ENCODE measurements around the gene SOS2. TPM values are rescaled to one million over a fixed set of nuclear protein-coding genes. Genes with fewer than 3 reads are reported as not detected.
A peak's percentile ranks its signal among the peaks of the same experiment; 100 is the strongest.

Gene SOS2
- total RNA-seq, 1 experiment from 2014 or later: 16.4 TPM

GRCh38 chr14:50148799-50149198, 82.6 kb downstream of the SOS2 start:
- DNase-seq (ENCODE audit: low read depth, low spot score): no peak
- in situ Hi-C loops (cut with HindIII; ENCODE audit: low pct_unique_long_range_greater_than_20kb, low sequenced_read_pairs): no loop called here

- peak; percentile 16 for DNase-seq (ENCODE audit: low read depth, low spot score)
- in situ Hi-C loops (cut with HindIII; ENCODE audit: low pct_unique_long_range_greater_than_20kb, low sequenced_read_pairs): no loop called here
These were observed 92.2 kb downstream of the SOS2 start for GRCh38 chr14:50139192-50139591.

- DNase-seq (ENCODE audit: low read depth, low spot score): no peak
- in situ Hi-C loops (cut with HindIII; ENCODE audit: low pct_unique_long_range_greater_than_20kb, low sequenced_read_pairs): no loop called here
These were observed 103.6 kb downstream of the SOS2 start for GRCh38 chr14:50127802-50128201.

- no peak for DNase-seq (ENCODE audit: low read depth, low spot score)
- in situ Hi-C loops (cut with HindIII; ENCODE audit: low pct_unique_long_range_greater_than_20kb, low sequenced_read_pairs): no loop called here
These were observed 108.3 kb downstream of the SOS2 start for GRCh38 chr14:50123062-50123461.

- no peak for DNase-seq (ENCODE audit: low read depth, low spot score)
- in situ Hi-C loops (cut with HindIII; ENCODE audit: low pct_unique_long_range_greater_than_20kb, low sequenced_read_pairs): no loop called here
These were observed 109.1 kb downstream of the SOS2 start for GRCh38 chr14:50122291-50122690.

GRCh38 chr14:50121486-50121885, 109.9 kb downstream of the SOS2 start:
- no peak for DNase-seq (ENCODE audit: low read depth, low spot score)
- in situ Hi-C loops (cut with HindIII; ENCODE audit: low pct_unique_long_range_greater_than_20kb, low sequenced_read_pairs): no loop called here

GRCh38 chr14:50117456-50117855, 113.9 kb downstream of the SOS2 start:
- in situ Hi-C loops (cut with HindIII; ENCODE audit: low pct_unique_long_range_greater_than_20kb, low sequenced_read_pairs): no loop called here
- DNase-seq (ENCODE audit: low read depth, low spot score): peak; percentile 57

GRCh38 chr14:50116966-50117365, 114.4 kb downstream of the SOS2 start:
- in situ Hi-C loops (cut with HindIII; ENCODE audit: low pct_unique_long_range_greater_than_20kb, low sequenced_read_pairs): no loop called here
- peak; percentile 20 for DNase-seq (ENCODE audit: low read depth, low spot score)

GRCh38 chr14:50116181-50116956, 115.0 kb downstream of the SOS2 start, which contains the start of gene VCPKMT:
Gene VCPKMT, minus strand, starts transcription at chr14:50116572. Its CDS starts 20 bp downstream, at chr14:50116552.
- in situ Hi-C loops (cut with HindIII; ENCODE audit: low pct_unique_long_range_greater_than_20kb, low sequenced_read_pairs): no loop called here
- DNase-seq (ENCODE audit: low read depth, low spot score): peak; percentile 88

GRCh38 chr14:50113381-50114035, 117.9 kb downstream of the SOS2 start:
- DNase-seq (ENCODE audit: low read depth, low spot score): no peak
- in situ Hi-C loops (cut with HindIII; ENCODE audit: low pct_unique_long_range_greater_than_20kb, low sequenced_read_pairs): no loop called here

GRCh38 chr14:50110323-50111037, 120.9 kb downstream of the SOS2 start:
- DNase-seq (ENCODE audit: low read depth, low spot score): no peak
- in situ Hi-C loops (cut with HindIII; ENCODE audit: low pct_unique_long_range_greater_than_20kb, low sequenced_read_pairs): no loop called here

GRCh38 chr14:50109342-50109741, 122.0 kb downstream of the SOS2 start:
- in situ Hi-C loops (cut with HindIII; ENCODE audit: low pct_unique_long_range_greater_than_20kb, low sequenced_read_pairs): loop anchor here (10.0 kb wide), 1 partner anchor 245 kb away; no protein-coding TSS in a partner anchor
- peak; percentile 55 for DNase-seq (ENCODE audit: low read depth, low spot score)

GRCh38 chr14:50107850-50108249, 123.5 kb downstream of the SOS2 start:
- in situ Hi-C loops (cut with HindIII; ENCODE audit: low pct_unique_long_range_greater_than_20kb, low sequenced_read_pairs): loop anchor here (10.0 kb wide), 1 partner anchor 243 kb away; no protein-coding TSS in a partner anchor
- DNase-seq (ENCODE audit: low read depth, low spot score): no peak

GRCh38 chr14:50106178-50106577, 125.2 kb downstream of the SOS2 start:
- no peak for DNase-seq (ENCODE audit: low read depth, low spot score)
- in situ Hi-C loops (cut with HindIII; ENCODE audit: low pct_unique_long_range_greater_than_20kb, low sequenced_read_pairs): loop anchor here (10.0 kb wide), 1 partner anchor 241 kb away; no protein-coding TSS in a partner anchor

GRCh38 chr14:50103558-50103957, 127.8 kb downstream of the SOS2 start:
- in situ Hi-C loops (cut with HindIII; ENCODE audit: low pct_unique_long_range_greater_than_20kb, low sequenced_read_pairs): loop anchor here (10.0 kb wide), 1 partner anchor 239 kb away; no protein-coding TSS in a partner anchor
- DNase-seq (ENCODE audit: low read depth, low spot score): no peak

GRCh38 chr14:50101417-50101816, 130.0 kb downstream of the SOS2 start:
- in situ Hi-C loops (cut with HindIII; ENCODE audit: low pct_unique_long_range_greater_than_20kb, low sequenced_read_pairs): loop anchor here (10.0 kb wide), 1 partner anchor 237 kb away; no protein-coding TSS in a partner anchor
- no peak for DNase-seq (ENCODE audit: low read depth, low spot score)

GRCh38 chr14:50100805-50101204, 130.6 kb downstream of the SOS2 start:
- in situ Hi-C loops (cut with HindIII; ENCODE audit: low pct_unique_long_range_greater_than_20kb, low sequenced_read_pairs): loop anchor here (10.0 kb wide), 1 partner anchor 236 kb away; no protein-coding TSS in a partner anchor
- no peak for DNase-seq (ENCODE audit: low read depth, low spot score)

- in situ Hi-C loops (cut with HindIII; ENCODE audit: low pct_unique_long_range_greater_than_20kb, low sequenced_read_pairs): no loop called here
- DNase-seq (ENCODE audit: low read depth, low spot score): no peak
These were observed 132.0 kb downstream of the SOS2 start for GRCh38 chr14:50099335-50099734.

Measured in SK-MEL-5 (cell line).